HG03175 (cell line): ENCODE measurements around the gene EFHD2.
"Not testable (repeated sequence)": the region's sequence is repeated elsewhere in the genome, so short reads cannot be mapped to it uniquely, and the experiment has no call there.

Source experiments
- ATAC-seq: cut with Tn5 transposase; IDR thresholded peaks from one replicate; pipeline ENCODE4 v1.9.1; 2021; ENCODE audit warnings: mild to moderate bottlenecking, moderate library complexity; ENCODE audit not compliant: unreplicated experiment

EFHD2 gene

GRCh38 chr1:15449567-15449966 lies 39.9 kb downstream of the EFHD2 start:
- ATAC-seq = no peak

GRCh38 chr1:15451014-15451722 lies 41.5 kb downstream of the EFHD2 start:
- ATAC-seq = no peak

- ATAC-seq = no peak
These were observed 42.5 kb downstream of the EFHD2 start for GRCh38 chr1:15452216-15452615.

GRCh38 chr1:15452866-15453571 lies 43.3 kb downstream of the EFHD2 start:
- no peak for ATAC-seq

GRCh38 chr1:15453734-15454133 lies 44.0 kb downstream of the EFHD2 start:
- ATAC-seq = no peak

- no peak for ATAC-seq
These were observed 44.6 kb downstream of the EFHD2 start for GRCh38 chr1:15454256-15454655.

GRCh38 chr1:15455522-15455921 lies 45.8 kb downstream of the EFHD2 start:
- ATAC-seq = no peak

GRCh38 chr1:15456313-15456954 lies 46.7 kb downstream of the EFHD2 start, which contains the start of gene CELA2A:
Gene CELA2A, plus strand, starts transcription at chr1:15456732. Its CDS starts 22 bp downstream, at chr1:15456754.
- ATAC-seq = no peak

GRCh38 chr1:15457585-15457984 lies 47.9 kb downstream of the EFHD2 start:
- ATAC-seq = no peak

- ATAC-seq = not testable (repeated sequence)
These were observed 48.7 kb downstream of the EFHD2 start for GRCh38 chr1:15458388-15458787.

- ATAC-seq = no peak
These were observed 50.4 kb downstream of the EFHD2 start for GRCh38 chr1:15459771-15460707.

GRCh38 chr1:15460708-15461095 lies 51.0 kb downstream of the EFHD2 start:
- ATAC-seq = no peak

GRCh38 chr1:15463064-15463800 lies 53.5 kb downstream of the EFHD2 start:
- not testable (repeated sequence) for ATAC-seq

- not testable (repeated sequence) for ATAC-seq
These were observed 54.2 kb downstream of the EFHD2 start for GRCh38 chr1:15463926-15464322.

GRCh38 chr1:15465674-15466073 lies 56.0 kb downstream of the EFHD2 start:
- no peak for ATAC-seq

- ATAC-seq = not testable (repeated sequence)
These were observed 57.4 kb downstream of the EFHD2 start for GRCh38 chr1:15466955-15467625.

GRCh38 chr1:15468145-15468544 lies 58.5 kb downstream of the EFHD2 start:
- ATAC-seq = no peak

- no peak for ATAC-seq
These were observed 59.7 kb downstream of the EFHD2 start for GRCh38 chr1:15469361-15469760.

- ATAC-seq = not testable (repeated sequence)
These were observed 60.2 kb downstream of the EFHD2 start for GRCh38 chr1:15469821-15470448.
